GM19328 (cell line): ENCODE data around the gene NKAIN4.
"Not testable (repeated sequence)": the region's sequence is repeated elsewhere in the genome, so short reads cannot be mapped to it uniquely, and the experiment has no call there.

Experiments
- ATAC-seq: cut with Tn5 transposase; IDR thresholded peaks from one replicate; pipeline ENCODE4 v1.9.1; 2021; ENCODE audit warnings: mild to moderate bottlenecking, moderate library complexity; ENCODE audit not compliant: unreplicated experiment

The NKAIN4 gene

GRCh38 chr20:63238514-63239125 is 15.6 kb downstream of the NKAIN4 start:
- ATAC-seq, result no peak

DNA sequence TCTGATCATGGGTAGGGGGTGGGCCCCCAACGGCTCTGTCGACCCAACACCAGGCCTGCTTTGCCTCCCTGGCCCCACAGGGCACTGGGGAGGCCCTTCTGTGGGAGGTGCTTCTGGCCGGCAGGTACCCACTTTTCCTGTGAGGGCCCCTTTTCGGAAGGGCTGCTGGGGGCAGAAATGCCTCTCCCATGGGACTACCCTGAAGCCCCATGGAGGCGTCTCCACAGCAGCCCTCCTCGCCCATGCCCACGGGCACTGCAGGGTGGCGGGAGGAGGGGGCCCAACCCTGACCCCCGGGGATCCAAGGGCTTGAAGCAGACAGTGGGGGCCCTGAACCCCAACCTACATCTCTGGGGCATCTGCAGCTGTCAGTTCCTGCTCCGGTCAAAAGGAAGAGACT is 16.2 kb downstream of the NKAIN4 start:
- no peak for ATAC-seq

GRCh38 chr20:63236116-63236837 is 18.0 kb downstream of the NKAIN4 start:
- no peak for ATAC-seq

DNA sequence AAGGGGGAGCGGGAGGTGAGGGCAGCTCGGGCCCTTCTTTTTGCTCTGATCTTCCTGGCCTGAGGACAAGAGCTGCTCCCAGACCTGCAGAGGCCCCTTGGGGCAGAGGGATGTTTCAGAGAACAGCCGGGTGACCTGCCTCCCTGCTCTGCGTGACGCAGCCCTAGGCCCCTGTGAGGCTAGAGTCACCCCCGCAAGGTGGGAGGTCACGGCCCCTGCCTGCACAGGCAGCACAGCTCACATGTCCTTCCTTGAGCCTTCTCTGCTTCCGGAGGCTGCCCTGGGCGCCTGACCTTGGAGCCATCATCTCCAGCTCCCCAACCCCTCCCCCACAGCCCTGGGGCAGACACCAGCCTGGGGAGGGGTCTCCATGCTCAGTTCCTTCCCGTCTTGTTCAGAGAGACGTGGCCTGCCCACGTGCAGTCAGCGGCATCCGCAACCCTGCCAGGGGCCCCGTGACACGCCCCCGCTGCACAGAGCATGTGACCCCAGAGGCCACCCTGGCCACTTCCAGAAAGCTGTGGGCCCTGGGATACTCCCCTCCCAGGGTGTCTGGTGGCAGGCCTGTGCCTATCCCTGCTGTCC is 18.8 kb downstream of the NKAIN4 start, which contains the start of gene BIRC7:
Gene BIRC7, plus strand, starts transcription at position 507 of the 585 bp plus-strand sequence. CDS start 192 bp downstream, outside the sequence.
- no peak for ATAC-seq

GRCh38 chr20:63234693-63235398 is 19.4 kb downstream of the NKAIN4 start:
- no peak for ATAC-seq

GRCh38 chr20:63233924-63234323 is 20.3 kb downstream of the NKAIN4 start:
- ATAC-seq, result no peak

DNA sequence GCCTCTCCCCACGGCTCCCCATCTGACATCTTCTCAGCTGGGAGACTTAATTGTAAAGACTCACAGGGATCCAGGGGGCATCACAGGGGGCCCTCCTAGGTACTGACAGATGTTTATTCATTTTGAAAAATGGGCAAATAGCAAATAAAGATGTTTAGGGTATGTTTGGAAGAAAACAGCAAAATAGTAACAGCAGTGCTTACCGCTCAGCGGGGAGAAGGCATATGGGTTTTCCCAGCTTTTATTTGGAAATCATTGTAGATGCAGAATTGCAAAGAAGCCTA is 21.3 kb downstream of the NKAIN4 start:
- ATAC-seq, result no peak

DNA sequence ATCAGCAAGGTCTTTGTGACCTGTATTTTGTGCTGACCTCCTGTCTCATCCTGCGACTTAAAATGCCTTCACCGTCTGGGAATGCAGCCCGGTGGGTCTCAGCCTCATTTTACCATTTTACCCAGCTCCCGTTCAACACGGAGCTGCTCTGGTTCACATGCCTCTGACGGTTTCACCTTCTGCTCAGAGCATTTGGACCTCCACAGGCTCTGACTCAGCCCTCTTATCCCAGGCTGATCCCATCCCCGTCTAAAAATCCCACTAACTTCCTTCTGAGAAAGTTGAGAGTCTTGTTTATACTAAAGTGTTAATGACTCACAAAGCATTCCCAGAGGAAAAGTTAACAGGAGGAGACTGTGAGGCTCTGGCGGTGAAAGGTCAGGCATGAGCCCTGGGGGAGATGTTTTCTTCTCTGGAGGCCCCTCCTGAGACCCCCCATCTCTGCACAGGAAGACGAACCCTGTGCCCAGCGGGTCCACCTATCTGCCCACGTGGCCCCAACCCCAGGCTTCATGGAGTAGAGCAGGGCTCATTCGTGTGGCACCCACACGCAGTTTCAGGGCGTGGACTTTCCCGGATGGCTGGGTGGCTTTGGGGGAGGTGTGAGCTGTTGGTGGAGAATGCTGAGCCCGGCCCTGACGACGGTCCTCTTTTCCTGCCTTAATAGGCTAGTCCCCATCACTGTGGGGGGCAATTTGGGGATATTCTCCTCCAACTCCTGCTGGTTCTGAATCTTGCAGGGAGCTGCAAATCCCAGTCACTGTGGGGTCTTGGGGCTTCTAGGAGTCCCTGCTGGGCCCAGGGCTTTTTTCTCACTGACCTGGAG is 21.8 kb downstream of the NKAIN4 start:
- no peak for ATAC-seq

GRCh38 chr20:63230800-63231268 is 23.4 kb downstream of the NKAIN4 start:
- ATAC-seq, result no peak

GRCh38 chr20:63228806-63229205 is 25.5 kb downstream of the NKAIN4 start:
- no peak for ATAC-seq

GRCh38 chr20:63227260-63227659 is 27.0 kb downstream of the NKAIN4 start:
- ATAC-seq, result no peak

DNA sequence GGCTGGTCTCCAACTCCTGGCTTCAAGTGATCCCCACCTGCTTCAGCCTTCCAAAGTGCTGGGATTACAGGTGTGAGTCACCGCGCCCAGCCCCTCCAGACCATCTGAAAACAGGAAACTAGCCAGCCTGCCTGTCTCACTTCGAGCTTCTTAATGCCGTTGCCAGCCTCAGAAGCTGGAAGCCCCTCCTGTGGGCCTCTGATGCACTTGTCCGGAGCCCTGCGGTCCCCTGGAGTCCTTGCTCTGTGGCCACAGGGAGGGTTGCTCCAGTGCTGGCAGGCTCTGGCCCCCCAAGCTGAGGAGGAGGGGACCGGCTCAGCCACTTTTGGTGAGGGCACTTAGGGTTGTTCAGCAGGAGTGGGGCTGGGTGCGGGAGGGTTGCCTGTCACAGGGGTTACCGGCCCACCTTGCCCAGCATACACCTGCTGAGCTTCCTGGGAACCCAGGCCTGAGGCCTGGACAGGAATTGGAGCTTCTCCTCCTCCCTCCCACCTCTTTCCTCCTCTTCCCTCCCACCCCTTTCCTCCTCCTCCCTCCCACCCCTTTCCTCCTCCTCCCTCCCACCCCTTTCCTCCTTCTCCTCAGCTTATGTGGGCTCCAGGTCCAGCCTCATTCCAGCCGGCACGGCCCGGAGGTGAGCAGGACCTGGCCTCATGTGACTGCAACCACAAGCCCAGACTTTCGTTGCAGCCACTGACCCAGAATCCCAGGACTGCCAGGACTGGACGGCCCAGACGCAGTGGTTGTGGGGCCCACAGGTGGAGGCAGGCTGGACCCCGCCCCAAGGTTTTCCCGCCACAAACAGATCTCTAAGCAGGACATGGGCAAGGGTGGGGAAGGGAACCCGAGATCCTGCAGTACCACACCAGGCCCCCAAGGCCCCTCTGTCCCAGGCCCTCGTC is 28.0 kb downstream of the NKAIN4 start:
- ATAC-seq, result no peak

DNA sequence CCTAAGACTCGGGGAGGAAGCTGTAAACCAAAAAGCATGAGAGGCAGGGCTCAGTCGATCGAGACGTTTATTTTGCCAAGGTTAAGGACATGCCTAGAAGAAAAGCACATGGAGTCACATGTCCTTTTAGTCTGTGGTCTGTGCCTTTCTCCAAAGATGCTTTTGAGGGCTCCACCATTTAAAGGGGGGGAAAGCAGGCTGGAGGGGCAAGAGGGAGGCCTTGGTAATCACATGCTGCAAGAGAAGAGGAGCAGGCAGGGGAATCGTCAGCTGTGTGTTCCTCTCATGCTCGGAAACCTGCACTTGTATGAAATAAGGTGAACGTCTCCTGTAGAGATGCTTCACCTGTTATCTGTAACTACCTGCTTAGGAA is 29.2 kb downstream of the NKAIN4 start:
- ATAC-seq, result no peak

- no peak for ATAC-seq
These were observed 29.7 kb downstream of the NKAIN4 start for GRCh38 chr20:63224412-63225081.

DNA sequence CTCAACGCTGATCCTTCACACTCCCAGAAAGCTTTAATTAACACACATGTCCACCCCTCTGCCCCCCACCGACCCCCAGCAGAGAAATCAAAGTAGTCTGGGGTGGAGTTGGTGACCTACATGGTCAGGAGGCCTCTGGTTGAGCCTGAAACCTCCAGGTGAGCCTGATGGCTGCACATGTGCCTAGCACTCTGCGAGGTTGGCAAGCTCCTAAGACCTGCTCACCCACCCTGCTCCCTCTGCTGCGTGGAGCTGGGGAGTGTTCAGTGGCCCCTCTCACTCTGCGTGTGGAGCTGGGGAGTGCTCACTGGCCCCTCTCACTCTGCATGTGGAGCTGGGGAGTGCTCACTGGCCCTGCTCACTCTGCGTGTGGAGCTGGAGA is 30.4 kb downstream of the NKAIN4 start:
- ATAC-seq, result no peak

DNA sequence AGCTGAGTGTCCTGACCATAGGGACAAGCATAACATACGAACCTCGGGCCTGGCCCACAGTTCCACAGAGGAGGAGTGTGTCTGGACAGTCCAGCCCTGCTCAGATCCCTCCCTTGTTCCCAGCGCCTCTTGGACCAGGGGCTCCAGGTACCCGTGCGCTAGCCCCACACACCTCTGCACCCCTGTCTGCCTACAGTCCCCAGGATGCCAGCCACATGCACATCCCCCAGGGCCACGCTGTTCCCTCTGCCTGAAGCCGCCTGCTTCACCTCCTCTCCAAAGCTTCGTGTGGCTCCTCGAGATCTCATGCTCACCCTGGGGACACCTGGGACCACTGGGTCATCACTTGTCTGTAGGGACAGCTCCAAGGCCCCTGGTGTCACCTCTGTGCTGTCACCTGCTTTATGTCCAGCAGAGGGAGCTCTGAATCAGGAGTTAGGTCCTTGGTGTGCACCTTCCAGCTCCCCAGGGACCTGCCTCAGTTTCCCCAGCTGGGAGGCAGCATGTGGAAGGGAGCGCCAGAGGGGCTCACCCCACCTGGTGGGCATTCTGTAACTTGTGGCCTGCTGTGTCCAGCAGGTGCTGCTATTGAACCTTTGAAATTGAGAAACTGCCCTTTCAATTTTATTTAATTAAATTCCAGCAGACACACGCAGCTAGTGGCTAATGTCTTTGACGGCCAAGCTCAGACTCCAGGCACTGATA is 31.0 kb downstream of the NKAIN4 start:
- ATAC-seq, result no peak

GRCh38 chr20:63222541-63222940 is 31.7 kb downstream of the NKAIN4 start:
- no peak for ATAC-seq

DNA sequence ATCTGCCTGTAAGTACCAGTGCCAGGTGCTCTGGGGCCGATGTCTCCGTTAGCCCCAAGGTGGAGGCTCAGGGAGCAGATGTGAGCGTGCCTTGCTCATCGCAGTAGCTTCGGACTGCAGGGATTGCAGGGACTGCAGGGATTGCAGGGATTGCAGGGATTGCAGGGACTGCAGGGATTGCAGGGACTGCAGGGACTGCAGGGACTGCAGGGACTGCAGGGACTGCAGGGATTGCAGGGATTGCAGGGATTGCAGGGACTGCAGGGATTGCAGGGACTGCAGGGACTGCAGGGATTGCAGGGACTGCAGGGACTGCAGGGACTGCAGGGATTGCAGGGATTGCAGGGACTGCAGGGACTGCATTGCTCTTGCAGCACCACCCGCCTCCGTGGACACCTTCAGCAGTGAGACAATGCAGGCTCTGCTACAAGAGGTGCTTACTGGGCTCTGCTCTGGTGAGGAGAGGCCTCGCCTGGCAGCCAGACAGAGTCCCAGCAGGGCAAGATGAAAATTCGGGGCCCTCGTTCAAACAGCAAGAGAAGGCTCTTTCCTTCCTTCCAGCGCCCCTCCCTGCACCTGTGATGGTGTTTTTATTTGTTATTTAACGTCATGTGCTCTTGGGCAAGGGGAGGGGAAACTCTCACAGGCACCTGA is 32.7 kb downstream of the NKAIN4 start:
- ATAC-seq, result not testable (repeated sequence)
